HG03060 (cell line): Measurements from ENCODE around the gene MSLN.
A peak's percentile ranks its signal among the peaks of the same experiment; 100 is the strongest.

Experiments
- ATAC-seq: cut with Tn5 transposase; IDR thresholded peaks from one replicate; pipeline ENCODE4 v1.9.1; 2021; ENCODE audit warnings: low read depth, moderate number of reproducible peaks; ENCODE audit not compliant: unreplicated experiment

MSLN gene

DNA sequence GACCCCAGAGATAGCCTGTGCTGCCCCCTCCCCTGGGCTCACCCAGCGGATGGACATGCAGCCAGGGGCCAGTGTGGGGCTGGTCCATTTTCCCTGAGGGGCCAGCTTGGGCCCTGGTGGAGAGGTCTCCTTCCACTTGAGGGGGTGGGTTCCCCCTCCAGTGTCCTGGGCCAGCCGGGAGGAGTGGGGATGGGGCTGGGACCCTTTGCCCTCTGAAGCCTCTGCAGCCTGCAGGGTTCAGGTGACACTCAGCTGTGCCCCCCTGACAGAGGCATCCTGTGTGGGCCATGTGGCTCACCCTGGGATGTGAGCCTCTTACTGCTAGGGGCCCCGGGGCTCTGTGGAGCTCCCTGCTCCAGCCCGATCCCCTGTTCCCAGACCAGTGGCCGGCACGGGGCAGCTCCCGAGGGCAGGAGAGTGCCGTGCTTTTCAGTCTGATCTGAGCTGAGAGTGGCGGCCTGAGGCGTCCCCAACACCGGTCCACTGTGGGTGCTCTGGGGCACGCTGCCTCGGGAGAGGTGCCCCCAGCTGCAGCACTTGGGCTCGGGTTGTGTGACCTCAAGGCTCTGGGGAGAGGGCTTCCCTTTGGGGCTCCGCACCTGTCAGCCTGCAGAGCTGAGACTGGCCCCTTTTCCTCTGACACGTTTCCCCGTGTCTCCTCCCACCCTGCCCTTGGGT lies 40.4 kb downstream of the MSLN start:
- no peak for ATAC-seq

DNA sequence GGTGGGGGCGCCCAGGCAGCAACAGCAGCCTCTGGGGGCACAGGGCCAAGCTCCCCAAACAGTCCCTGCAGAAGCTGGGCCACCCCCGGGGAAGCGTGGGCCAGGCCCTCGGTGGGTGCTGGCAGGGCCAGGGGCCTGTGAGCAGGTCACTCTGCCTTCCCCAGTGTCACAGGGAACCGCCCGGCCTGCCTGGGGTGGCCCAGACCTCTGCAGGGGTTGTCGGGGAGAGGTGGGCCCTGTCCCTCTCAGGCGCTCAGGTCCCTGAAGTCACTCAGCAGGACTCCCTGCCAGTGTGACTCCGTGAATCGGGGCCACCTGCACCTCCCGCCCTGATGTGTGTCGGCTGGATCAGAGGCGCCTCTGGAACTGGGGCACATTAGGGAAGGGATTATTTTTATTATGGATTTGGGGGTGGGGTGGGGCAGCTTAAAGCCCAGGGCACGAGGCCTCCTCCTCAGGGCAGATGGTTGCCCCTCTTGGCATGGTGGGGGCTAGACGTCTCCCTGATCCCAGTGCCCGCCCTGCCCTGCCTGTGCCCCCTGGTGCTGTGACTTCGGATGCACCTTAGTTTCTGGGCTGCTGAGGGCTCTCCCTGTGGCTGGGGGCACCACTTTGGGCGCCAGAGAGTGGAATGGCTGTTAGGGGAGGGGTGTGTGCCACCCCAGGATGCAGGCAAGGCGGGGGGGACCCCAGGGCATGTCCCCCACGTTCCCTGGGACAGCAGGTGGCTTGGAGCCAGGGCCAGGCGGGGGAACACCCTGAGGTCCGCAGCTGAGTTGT lies 41.2 kb downstream of the MSLN start:
- ATAC-seq: no peak

DNA sequence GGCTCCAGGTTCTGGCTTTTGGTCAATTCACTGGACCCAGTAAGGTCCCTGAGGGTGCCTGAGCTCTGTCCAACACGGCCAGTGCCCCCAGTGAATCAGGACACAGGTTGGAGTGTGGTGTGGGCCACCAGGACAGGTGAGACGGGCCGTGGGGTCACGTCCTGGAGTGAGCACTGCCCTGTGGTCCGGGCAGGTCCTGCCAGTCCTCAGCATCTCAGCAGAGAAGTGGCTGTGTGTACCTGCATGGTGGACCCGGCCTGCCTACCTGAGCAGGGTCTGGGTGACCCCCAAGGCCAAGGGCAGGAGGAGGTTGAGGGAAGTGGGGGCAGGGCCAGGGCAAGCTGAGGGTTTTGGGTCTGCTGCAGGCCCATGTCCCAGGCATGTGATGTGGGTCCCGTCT lies 41.9 kb downstream of the MSLN start:
- ATAC-seq: no peak

DNA sequence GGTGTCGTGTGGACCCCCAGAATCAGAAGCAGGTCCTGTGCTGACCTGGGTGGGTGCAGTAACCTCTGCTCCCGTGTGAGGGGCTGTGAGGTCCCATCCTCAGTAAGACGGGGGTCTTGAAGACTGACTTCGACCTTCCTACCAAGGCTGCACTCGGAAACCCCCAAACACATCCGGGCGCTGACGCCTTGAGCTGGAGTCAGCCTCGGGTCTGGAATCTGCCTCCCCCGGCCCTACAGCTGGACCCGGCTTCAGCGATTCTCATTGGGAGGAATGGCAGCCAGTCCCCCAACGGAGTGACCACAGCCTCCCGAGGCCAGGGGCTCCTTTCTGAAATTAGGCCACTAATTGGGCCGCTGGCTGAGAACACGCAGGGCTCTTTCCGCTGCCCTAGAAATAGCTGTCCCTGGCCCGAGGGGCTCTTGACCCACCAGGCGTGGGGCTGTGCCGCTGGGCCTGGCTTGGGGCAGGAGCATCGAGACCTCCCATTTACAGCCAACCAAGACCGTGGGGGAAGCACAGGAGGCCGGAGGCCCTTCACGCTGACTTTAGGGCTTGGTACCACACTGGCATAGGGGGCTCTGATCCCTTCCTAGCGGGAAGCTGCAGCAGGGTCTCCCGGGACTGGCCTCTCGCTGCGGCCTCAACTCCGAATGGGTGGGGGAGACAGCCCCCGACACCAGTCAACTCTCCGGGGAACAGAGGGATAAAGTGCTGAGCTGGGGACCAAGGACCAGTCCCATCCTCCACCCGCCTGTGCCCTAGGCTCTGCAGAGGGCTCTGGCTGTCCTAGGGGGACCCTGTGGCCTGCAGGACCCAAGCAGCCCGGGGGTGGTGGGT lies 42.6 kb downstream of the MSLN start:
- ATAC-seq: no peak

DNA sequence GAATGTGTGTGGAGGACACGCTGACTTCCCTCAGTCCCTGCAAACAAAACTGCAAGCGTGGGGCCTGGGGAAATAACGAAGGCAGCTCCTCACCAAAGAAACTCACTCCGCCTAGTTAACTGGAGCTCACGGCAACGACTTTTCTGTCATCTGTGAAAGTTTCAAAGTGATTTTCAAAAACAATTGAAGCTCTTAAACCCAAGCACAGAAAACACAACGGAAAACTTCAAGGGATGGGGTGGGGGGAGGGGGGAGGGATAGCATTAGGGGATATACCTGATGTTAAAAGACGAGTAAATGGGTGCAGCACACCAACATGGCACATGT lies 43.2 kb downstream of the MSLN start:
- ATAC-seq: no peak

DNA sequence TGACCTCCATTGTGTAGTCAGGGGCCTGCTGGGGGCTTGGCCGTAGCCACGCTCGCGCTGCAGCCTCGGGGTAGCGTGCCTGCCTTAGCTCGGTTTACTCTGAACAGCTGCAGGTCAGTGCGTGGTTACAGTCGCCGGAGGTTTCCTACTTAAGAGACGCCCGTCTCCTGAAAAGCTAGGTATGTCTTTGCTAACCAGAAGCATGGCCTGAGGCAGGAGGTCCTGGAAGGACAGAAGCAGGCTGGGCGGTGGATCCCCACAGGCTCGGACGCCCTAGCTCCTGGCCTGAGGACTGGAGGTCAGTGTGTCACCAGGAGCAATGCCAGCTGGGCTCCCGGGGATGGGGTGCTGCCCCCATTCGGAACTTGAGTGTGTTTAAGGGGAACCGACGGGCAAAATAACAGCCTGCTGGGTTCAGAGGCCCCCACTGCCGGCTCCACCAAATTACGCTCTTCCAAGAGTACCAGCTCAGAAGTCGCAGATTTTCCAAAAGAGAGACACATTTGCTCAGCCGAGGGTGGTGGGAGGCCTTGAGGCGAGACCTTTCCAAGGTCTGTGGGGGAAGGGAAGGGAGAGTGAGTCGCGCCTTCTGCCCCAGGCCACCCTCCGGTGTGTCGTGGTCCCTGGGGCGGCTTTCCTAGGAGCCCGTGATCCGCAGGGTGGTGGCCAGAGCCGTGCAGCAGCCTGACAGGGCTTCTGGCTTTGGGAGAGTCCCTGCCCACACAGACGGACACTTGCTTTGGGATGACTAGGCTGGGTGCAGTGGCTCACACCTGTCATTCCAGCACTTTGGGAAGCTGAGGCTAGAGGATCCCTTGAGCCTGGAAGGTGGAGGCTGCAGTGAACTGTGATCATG lies 43.9 kb downstream of the MSLN start:
- ATAC-seq: no peak

DNA sequence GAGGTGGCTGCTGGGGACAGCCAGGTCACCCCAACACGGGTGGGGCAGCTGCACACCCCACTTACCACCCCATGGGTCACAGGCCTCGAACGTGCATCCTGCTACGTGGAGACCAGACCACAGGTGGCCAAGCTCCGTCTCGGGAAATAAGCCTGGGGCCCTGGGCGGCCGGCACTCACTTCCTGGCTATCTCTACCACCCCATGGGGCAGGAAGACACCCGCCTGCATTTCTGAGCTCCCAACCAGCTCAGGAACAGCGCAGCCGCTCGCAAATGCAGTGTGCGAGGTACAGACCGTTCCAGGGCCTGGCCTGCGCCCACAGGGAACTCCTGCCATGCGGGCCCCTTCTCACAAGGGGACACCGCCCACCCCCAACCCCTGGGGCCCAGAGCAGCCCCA lies 44.9 kb downstream of the MSLN start:
- no peak for ATAC-seq

DNA sequence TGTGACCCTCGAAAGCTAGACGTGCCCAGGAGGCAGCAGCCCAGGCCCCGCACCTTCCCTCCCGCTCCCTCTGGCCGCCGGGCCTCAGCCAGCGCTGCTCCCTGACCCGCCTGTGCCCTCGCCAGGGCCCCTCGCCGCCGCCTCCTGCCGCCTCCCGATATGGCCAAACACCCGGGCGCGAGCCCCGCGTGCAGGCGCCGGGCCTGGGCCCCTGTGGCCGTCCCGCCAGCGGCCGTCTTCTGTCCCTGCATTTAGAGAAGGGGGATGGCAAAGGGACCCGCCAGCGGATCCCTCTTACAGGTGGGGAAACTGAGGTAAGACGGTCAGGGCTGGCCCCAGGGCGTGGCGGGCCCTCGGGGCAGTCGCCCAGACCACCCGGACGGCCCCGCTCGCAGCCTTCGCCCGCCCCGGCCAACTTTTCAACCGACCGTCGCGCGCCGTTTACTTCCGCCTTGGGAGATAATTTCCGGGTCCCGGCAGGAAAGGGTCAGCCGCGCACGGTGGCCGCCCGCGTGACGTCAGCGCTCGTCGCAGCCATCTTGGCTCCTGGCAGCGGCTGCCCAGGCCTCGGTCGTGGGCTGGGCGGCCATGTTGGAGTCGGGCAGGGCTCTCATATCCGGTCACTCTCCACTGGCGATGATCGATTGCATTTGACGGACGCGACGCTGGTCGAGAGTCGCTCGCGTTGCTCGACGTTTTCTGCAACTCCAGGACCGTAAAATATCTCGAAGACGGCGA lies 47.0 kb downstream of the MSLN start:
- ATAC-seq: peak; percentile 55

DNA sequence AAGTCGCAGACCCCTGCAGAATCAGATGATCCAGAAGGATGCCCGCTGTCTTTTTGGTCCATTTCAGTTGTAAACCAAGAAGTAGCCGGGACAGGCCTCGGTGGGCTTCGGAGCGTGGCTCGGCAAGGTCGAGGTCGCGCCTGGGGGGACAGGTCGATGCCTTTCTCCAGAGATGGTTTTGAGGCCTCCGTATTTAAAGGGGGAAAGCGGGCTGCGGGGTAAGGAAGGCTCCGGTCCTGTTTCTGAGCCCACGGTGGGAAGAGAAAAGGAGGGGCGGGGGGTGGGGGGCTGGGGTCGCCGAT lies 47.5 kb downstream of the MSLN start:
- no peak for ATAC-seq

DNA sequence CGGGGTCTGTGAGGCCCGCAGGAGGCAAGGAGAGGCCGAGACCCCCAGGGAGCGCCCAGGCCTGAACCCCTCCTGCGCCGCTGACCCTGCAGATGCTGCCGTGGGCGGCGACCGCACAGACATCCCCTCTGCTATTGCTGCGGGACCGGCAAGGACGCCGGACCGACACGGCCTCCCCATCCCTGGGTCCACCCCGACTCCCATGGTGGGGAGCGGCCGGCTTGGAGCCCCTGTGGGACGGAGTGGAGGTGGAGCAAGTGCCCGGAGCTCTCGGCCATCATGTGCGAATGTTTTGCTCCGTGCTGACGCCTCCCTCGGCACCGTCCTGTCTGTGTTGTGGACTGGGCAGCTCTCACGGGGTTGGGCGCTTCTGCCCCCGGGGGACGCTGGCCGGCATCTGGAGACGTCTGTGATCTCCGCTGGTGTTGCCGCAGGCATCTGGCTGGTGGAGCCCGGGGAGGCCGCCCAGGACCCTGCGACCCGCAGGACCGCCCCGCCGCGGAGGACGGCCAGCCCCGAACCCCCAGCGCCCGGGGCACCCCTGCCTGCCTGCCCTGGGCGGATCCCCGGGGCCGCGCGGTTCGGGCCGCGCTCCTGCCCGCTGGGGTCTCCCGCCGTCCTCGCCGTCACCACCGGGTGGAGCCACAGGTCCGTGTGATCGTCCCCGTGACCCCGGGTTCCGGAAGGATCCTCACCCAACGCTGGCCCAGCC lies 52.8 kb downstream of the MSLN start:
- ATAC-seq: no peak

DNA sequence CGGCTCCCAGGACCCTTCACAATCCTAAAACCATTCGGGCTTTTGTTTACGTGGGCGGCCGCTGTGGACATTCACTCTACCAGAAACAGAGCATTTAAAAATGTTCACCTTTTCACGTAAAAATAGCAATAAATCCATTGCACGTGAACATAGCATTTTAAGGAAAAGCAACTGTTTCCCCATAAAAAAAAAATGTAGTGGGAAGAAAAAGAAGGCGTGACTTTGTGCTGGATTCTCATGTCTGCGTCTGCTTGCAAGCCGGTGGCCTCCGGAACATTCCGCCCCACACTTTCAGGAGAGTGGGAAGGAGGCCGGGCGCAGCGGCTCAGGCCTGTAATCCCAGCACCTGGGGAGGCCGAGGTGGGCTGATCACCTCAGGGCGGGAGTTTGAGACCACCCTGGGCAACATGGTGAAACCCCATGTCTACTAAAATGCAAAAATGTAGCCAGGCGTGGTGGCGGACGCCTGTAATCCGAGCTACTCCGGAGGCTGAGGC lies 53.4 kb downstream of the MSLN start:
- ATAC-seq: no peak

DNA sequence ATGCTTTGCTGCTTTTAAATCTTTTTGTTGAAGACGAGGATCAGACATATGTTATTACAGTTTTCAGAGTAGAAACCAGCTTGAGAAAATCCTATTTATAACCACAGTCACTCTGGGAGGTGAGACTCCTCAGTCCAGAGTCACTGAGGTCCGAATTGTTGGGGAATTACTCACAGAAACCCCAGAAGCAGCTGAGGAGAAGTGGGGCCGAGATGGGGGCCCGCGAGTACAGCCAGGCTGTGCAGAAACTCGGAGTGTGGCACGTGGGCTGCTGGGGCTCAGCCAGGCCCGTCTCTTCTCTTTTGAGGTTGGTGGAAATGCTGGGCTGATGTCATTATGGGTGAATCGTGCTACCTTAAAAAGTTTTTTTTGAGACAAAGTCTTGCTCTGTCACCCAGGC lies 54.4 kb downstream of the MSLN start:
- no peak for ATAC-seq

DNA sequence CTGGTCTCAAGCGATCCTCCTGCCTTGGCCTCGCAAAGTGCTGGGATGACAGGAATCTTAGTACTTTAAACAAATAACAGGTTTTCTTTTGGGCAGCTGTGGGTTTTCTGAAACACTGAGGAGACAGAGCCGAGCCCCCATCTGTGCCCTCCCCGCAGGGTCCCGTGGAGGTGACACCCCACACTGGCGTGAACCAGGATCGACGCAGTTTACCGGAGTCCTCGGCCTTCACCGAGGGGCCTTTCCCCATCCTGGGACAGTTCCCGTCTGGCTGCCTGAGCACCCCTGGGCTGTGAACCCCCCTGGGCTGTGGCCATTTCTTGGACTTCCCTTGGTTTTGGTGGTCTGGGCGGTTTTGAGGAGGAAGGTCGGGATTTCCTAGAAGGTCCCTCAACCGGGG lies 55.3 kb downstream of the MSLN start:
- no peak for ATAC-seq

DNA sequence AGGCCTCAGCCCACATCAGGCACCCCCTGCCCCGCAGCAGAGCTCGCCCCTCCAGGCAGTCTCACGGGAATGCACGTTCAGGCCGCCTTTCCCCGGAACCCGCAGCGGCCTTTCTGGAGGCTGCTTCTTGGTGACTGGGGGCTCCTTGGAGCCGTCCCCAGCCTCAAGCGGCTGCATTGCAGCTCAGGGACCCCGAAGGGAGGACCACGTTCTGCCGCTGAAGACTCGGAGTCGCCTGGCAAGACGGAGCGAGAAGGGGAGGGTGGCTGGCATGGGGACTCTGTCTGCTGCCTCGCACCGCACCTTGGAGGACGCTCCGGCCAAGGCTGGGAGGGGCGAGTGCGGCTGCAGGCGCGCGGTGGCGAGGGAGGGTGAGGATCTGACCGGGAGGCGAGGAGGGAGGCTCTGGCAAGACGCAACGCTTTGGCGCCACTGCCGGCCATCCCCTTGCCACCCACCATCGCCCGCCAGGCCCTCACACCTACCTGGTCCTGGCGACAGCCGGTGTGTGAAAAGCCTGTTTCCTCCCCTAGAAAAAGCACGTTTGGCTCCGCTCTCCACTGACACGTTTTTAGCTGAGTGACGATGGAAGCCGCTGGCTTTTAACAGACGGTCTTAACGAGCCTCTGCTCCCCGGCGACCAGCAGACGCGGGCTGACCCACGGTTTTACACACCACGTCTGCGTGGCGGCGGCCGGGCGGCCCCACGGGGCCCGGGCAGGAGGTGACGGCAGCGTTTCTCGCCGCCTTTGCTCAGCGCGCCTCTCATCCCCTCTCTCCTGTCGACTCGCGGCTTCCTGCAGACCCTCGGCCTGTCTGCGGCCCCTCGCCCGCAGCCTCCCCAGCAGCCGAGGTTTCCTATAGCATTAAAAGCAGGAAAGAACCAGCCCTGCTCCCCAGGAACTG lies 56.7 kb downstream of the MSLN start:
- ATAC-seq: no peak

DNA sequence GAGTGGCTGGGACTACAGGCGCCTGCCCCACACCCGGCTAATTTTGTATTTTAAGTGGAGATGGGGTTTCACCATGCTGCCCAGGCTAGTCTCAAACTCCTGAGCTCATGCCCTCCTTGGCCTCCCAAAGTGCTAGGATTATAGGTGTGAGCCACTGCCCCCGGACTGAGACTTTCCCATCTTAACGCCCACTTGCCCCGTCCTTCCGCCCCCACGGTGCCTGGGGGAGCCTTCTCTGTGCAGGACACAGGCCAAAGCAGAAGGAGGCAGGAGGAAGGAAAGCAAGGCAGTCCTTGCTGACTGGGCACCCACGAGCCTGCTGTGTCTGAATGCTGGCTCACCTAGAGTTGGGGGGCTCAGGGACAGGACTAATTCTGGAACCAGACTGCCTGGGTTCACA lies 57.6 kb downstream of the MSLN start:
- no peak for ATAC-seq
